SK-N-SH (cell line): Measurements from ENCODE around the gene ZNF655. TPM values are rescaled to one million over a fixed set of nuclear protein-coding genes. Genes with fewer than 3 reads are reported as not detected.
"Not testable (repeated sequence)": the region's sequence is repeated elsewhere in the genome, so short reads cannot be mapped to it uniquely, and the experiment has no call there.

ENCODE experiments used
- CTCF ChIA-PET: fragments of 300-600, 350-600 bp; formaldehyde crosslinking; extraction: SDS; loops from one replicate; lab custom pipeline; 2021; lab: Yijun Ruan, JAX
- POLR2A ChIA-PET: fragments of 350-600 bp; sonication (Branson Sonifier 250); formaldehyde crosslinking; extraction: SDS; loops from one replicate; lab custom pipeline; 2020; ENCODE audit warnings: antibody characterized with exemption, inconsistent platforms; lab: Yijun Ruan, JAX
- DNase-seq: peaks from one replicate; pipeline ENCODE4 v3.0.0; 2012
- H2AFZ ChIP-seq: fragments of 200-600 bp; sonication (generic); 2 replicates; pipeline ENCODE4 v1.8.1; 2016; ENCODE audit warnings: antibody characterized with exemption, mild to moderate bottlenecking, low read depth
- H3F3A ChIP-seq: fragments of 200-600 bp; sonication (generic); replicated peaks from 2 replicates; pipeline ENCODE3; 2016; ENCODE audit warnings: antibody characterized with exemption, mild to moderate bottlenecking; ENCODE audit not compliant: insufficient read depth
- H3K27ac ChIP-seq, 2 experiments: fragments of 200-500 bp in 1 of 2; fragments of 200-600 bp in 1 of 2; sonication (Bioruptor generic) in 1 of 2; sonication (generic), shearing (Covaris generic) in 1 of 2; 2 replicates each; pipeline versions ENCODE4 v1.5.1 to v1.6.1; 2014 to 2016; ENCODE audit warnings: low read depth in 2 of 2, inconsistent platforms in 1 of 2, low read length in 1 of 2, mild to moderate bottlenecking in 1 of 2, mixed read lengths in 1 of 2
- H3K27me3 ChIP-seq: fragments of 200-600 bp; sonication (generic), shearing (Covaris generic); 2 replicates; pipeline ENCODE4 v1.6.1; 2016; ENCODE audit warnings: mixed run types; ENCODE audit not compliant: insufficient read depth
- H3K36me3 ChIP-seq, 2 experiments: fragments of 200-500 bp in 1 of 2; fragments of 200-600 bp in 1 of 2; sonication (Bioruptor generic) in 1 of 2; sonication (generic) in 1 of 2; replicated peaks in 1 of 2; 2 replicates each; pipeline versions ENCODE3 to v1.5.1; 2014 to 2016; ENCODE audit warnings: low read length in 1 of 2, mild to moderate bottlenecking in 1 of 2; ENCODE audit not compliant: insufficient read depth in 2 of 2, control insufficient read depth in 1 of 2
- H3K4me1 ChIP-seq, 2 experiments: fragments of 200-500 bp in 1 of 2; fragments of 200-600 bp in 1 of 2; sonication (Bioruptor generic) in 1 of 2; sonication (generic), shearing (Covaris generic) in 1 of 2; 2 replicates each; pipeline versions ENCODE4 v1.5.1 to v1.6.1; 2014 to 2016; ENCODE audit warnings: low read depth in 1 of 2, low read length in 1 of 2, mixed run types in 1 of 2; ENCODE audit not compliant: insufficient read depth in 2 of 2, control insufficient read depth in 1 of 2
- H3K4me2 ChIP-seq: fragments of 200-600 bp; sonication (generic), shearing (Covaris generic); 2 replicates; pipeline ENCODE4 v1.6.1; 2017; ENCODE audit warnings: mixed run types
- H3K4me3 ChIP-seq, 2 experiments: fragments of 200-500 bp in 1 of 2; fragments of 200-600 bp in 1 of 2; sonication (Bioruptor generic) in 1 of 2; sonication (generic), shearing (Covaris generic) in 1 of 2; 2 replicates each; pipeline versions ENCODE4 v1.5.1 to v1.8.1; 2014 to 2016; ENCODE audit warnings: low read depth in 2 of 2, inconsistent platforms in 1 of 2, low read length in 1 of 2, mild to moderate bottlenecking in 1 of 2, mixed read lengths in 1 of 2, moderate library complexity in 1 of 2
- H3K79me2 ChIP-seq: fragments of 200-600 bp; sonication (generic); 2 replicates; pipeline ENCODE4 v1.8.1; 2017; ENCODE audit warnings: mild to moderate bottlenecking; ENCODE audit not compliant: insufficient read depth
- H3K9ac ChIP-seq: fragments of 200-600 bp; sonication (generic); 2 replicates; pipeline ENCODE4 v1.6.1; 2017; ENCODE audit warnings: mixed run types
- H3K9me2 ChIP-seq: fragments of 200-600 bp; sonication (generic); 2 replicates; pipeline ENCODE4 v1.6.1; 2017; ENCODE audit warnings: mixed run types
- H3K9me3 ChIP-seq: fragments of 200-600 bp; sonication (generic); 2 replicates; pipeline ENCODE4 v1.6.1; 2017; ENCODE audit warnings: mixed run types, mild to moderate bottlenecking, moderate library complexity
- H4K20me1 ChIP-seq: fragments of 200-600 bp; sonication (generic); 2 replicates; pipeline ENCODE4 v1.6.1; 2017; ENCODE audit warnings: mild to moderate bottlenecking, mixed run types; ENCODE audit not compliant: insufficient read depth
- CHD2 ChIP-seq: fragments of 150-350 bp; IDR thresholded peaks from 2 replicates; pipeline ENCODE4 v1.6.1; 2018; ENCODE audit warnings: low read length; ENCODE audit not compliant: partially characterized antibody
- EP300 ChIP-seq, 2 experiments: IDR thresholded peaks; 2 replicates each; pipeline versions ENCODE4 v1.4.0 to v1.6.1; 2012; ENCODE audit warnings: borderline replicate concordance in 1 of 2, low read depth in 1 of 2, low read length in 1 of 2
- FOSL2 ChIP-seq: IDR thresholded peaks from 2 replicates; pipeline ENCODE4 v1.4.0; 2012; ENCODE audit warnings: low read depth, mild to moderate bottlenecking, moderate library complexity, borderline replicate concordance
- FOXJ3 ChIP-seq: sonication (generic); formaldehyde crosslinking; IDR thresholded peaks from 2 replicates; pipeline ENCODE4 v1.5.1; 2020; ENCODE audit warnings: mild to moderate bottlenecking, missing genetic modification reagents
- FOXM1 ChIP-seq: IDR thresholded peaks from 2 replicates; pipeline ENCODE4 v1.4.0; 2012; ENCODE audit warnings: low read depth, mild to moderate bottlenecking
- GATA2 ChIP-seq: sonication (generic); formaldehyde crosslinking; IDR thresholded peaks from 2 replicates; pipeline ENCODE4 v1.5.0; 2020; ENCODE audit warnings: mild to moderate bottlenecking, missing genetic modification reagents
- IRF3 ChIP-seq: fragments of 150-350 bp; IDR thresholded peaks from 2 replicates; pipeline ENCODE4 v1.6.1; 2016; ENCODE audit warnings: mild to moderate bottlenecking, low read depth, low read length
- NFIC ChIP-seq: IDR thresholded peaks from 2 replicates; pipeline ENCODE4 v1.4.0; 2012; ENCODE audit warnings: borderline replicate concordance
- NRF1 ChIP-seq: IDR thresholded peaks from 2 replicates; pipeline ENCODE4 v1.6.1; 2012; ENCODE audit warnings: low read depth, mild to moderate bottlenecking, low read length
- POLR2AphosphoS5 ChIP-seq: IDR thresholded peaks from 2 replicates; pipeline ENCODE4 v1.6.1; 2012; ENCODE audit warnings: low read depth, low read length
- RAD21 ChIP-seq: IDR thresholded peaks from 2 replicates; pipeline ENCODE4 v1.6.1; 2012; ENCODE audit warnings: mild to moderate bottlenecking, low read length
- RFX5 ChIP-seq: IDR thresholded peaks from 2 replicates; pipeline ENCODE4 v1.6.1; 2012; ENCODE audit warnings: mild to moderate bottlenecking, improper control_type of control experiment, low read length
- SIN3A ChIP-seq: IDR thresholded peaks from 2 replicates; pipeline ENCODE4 v1.6.1; 2012; ENCODE audit warnings: low read depth, mild to moderate bottlenecking, low read length, moderate library complexity, borderline replicate concordance
- SMC3 ChIP-seq: IDR thresholded peaks from 2 replicates; pipeline ENCODE4 v1.6.1; 2012; ENCODE audit warnings: low read depth, low read length, improper control_type of control experiment
- TEAD4 ChIP-seq: IDR thresholded peaks from 2 replicates; pipeline ENCODE4 v1.4.0; 2012; ENCODE audit warnings: mild to moderate bottlenecking, borderline replicate concordance; ENCODE audit not compliant: insufficient read depth
- USF1 ChIP-seq: IDR thresholded peaks from 2 replicates; pipeline ENCODE4 v1.4.0; 2012; ENCODE audit warnings: low read depth, borderline replicate concordance
- USF2 ChIP-seq: fragments of 150-350 bp; IDR thresholded peaks from 2 replicates; pipeline ENCODE4 v1.6.1; 2017; ENCODE audit warnings: antibody characterized with exemption, low read length, low read depth, borderline replicate concordance
- YY1 ChIP-seq: IDR thresholded peaks from 2 replicates; pipeline ENCODE4 v1.4.0; 2012; ENCODE audit warnings: low read depth, mild to moderate bottlenecking
- ZBTB33 ChIP-seq: IDR thresholded peaks from 2 replicates; pipeline ENCODE4 v1.4.0; 2012; ENCODE audit warnings: low read depth, borderline replicate concordance
- WGBS: methylation state at CpG from one replicate; pipeline ENCODE4 v1.1.6; 2017; ENCODE audit warnings: low lambda C conversion rate; 5-methylcytosine and 5-hydroxymethylcytosine counted together
- polyA plus RNA-seq, 3 experiments: library from polyadenylated mRNA; depleted of rRNA; stranded (reverse); fragments of >200 nt; gene quantifications; 2 replicates each; pipeline ENCODE4 v1.2.3, GENCODE V29; 2012

The ZNF655 gene
- polyA plus RNA-seq, 1 of the 3 experiments (the other 2 are of a cell fraction), result 113 TPM

GRCh38 chr7:99563650-99564049, 5.2 kb downstream of the ZNF655 start (continued):
- TF ChIP-seq NRF1 (no peak), IRF3 (no peak), GATA2 (no peak), RAD21 (no peak), FOXM1 (no peak), RFX5 (no peak), TEAD4 (0 out of 2 replicates have a peak, but pooled peaks have one; percentile 47), POLR2AphosphoS5 (peak; percentile 20; the same call in 1 of the 2 replicates), EP300 (IDR thresholded peaks at IDR 0.05; ENCODE audit: borderline replicate concordance in 1 of 2, low read depth in 1 of 2, low read length in 1 of 2) (peak in 1 of 2 experiments; percentile 51; a peak in 1 of 4 replicates)
- TF ChIP-seq, all 33 proteins: peak for 10

GRCh38 chr7:99568770-99569169, 10.3 kb downstream of the ZNF655 start:
- not testable (repeated sequence) for H3K9ac ChIP-seq, H3K4me2 ChIP-seq, DNase-seq, H3K4me1 ChIP-seq, H3K27me3 ChIP-seq, H3K9me2 ChIP-seq, H3K27ac ChIP-seq, H3K9me3 ChIP-seq, H2AFZ ChIP-seq, H3K4me3 ChIP-seq
- peaks cover 79% of the 10 kb centered on the region for H3K79me2 ChIP-seq
- POLR2A ChIA-PET, result interaction anchor here (0.7 to 1.3 kb wide), 2 partner anchors 10 to 12 kb away, joined by 3 read pairs; partner anchors contain the start of gene ZNF655
- H4K20me1 ChIP-seq, result peaks cover 25% of the 10 kb centered on the region; the same call in 1 of the 2 replicates
- peaks cover 21% of the 10 kb centered on the region for H3F3A ChIP-seq
- H3K36me3 ChIP-seq, result peaks cover 75 to 95% of the 10 kb centered on the region in 2 experiments
- CTCF ChIA-PET, result interaction anchor here (0.6 to 4.4 kb wide), 2 partner anchors 11 to 178 kb away, joined by 3 to 27 read pairs; no protein-coding TSS in a partner anchor
- WGBS, result 97% methylated on average over 7 of the region's 7 CpGs

GRCh38 chr7:99571768-99572167, 13.3 kb downstream of the ZNF655 start:
- Histone ChIP-seq H3K4me1 (no peaks in the 10 kb centered on the region), H4K20me1 (peaks cover 20% of the 10 kb centered on the region; the same call in 1 of the 2 replicates), H3F3A (peaks cover 27% of the 10 kb centered on the region), H2AFZ (no peak overlapping the region), H3K27ac (no peak overlapping the region), H3K79me2 (peaks cover 49% of the 10 kb centered on the region), H3K36me3 (peaks cover 57 to 78% of the 10 kb centered on the region in 2 experiments), H3K9me2 (no peaks in the 10 kb centered on the region), H3K9me3 (no peaks in the 10 kb centered on the region), H3K9ac (no peak overlapping the region), H3K4me3 (no peak overlapping the region), H3K4me2 (no peak overlapping the region), H3K27me3 (no peaks in the 10 kb centered on the region)
- no peak for DNase-seq
- ChIA-PET CTCF (interaction anchor here (1.6 to 4.4 kb wide), 3 partner anchors 8 to 21 kb away, joined by 5 to 27 read pairs (median 5); partner anchors contain the start of gene ZNF655), POLR2A (interaction anchor here (1.6 kb wide), 1 partner anchor 13 kb away, joined by 7 read pairs; the partner anchor contains the start of gene ZNF655)
- 99% methylated on average over 3 of the region's 3 CpGs for WGBS
- TF ChIP-seq FOXM1, result no peak
- TF ChIP-seq USF2, result no peak
- no peak for TF ChIP-seq SIN3A
- TF ChIP-seq USF1, result no peak
- TF ChIP-seq SMC3, result no peak
- TF ChIP-seq YY1, result no peak
- TF ChIP-seq FOXJ3, result no peak
- TF ChIP-seq NFIC, result no peak
- TF ChIP-seq IRF3, result no peak
- no peak for TF ChIP-seq ZBTB33
- TF ChIP-seq CHD2, result no peak
- no peak for TF ChIP-seq RAD21
- TF ChIP-seq FOSL2, result no peak
